Stimulated activated CD4-positive, alpha-beta T cell treated with anti-CD3 and anti-CD28 coated beads, Interleukin-15, amount 100 ng/mL, for 24 hours (primary cell): ENCODE data around the gene PPT1.
A peak's percentile ranks its signal among the peaks of the same experiment; 100 is the strongest.
"Not testable (repeated sequence)": the region's sequence is repeated elsewhere in the genome, so short reads cannot be mapped to it uniquely, and the experiment has no call there.

Experiments
- DNase-seq: peaks from one replicate; pipeline ENCODE4 v3.0.0-alpha.2; 2020

PPT1 gene

DNA sequence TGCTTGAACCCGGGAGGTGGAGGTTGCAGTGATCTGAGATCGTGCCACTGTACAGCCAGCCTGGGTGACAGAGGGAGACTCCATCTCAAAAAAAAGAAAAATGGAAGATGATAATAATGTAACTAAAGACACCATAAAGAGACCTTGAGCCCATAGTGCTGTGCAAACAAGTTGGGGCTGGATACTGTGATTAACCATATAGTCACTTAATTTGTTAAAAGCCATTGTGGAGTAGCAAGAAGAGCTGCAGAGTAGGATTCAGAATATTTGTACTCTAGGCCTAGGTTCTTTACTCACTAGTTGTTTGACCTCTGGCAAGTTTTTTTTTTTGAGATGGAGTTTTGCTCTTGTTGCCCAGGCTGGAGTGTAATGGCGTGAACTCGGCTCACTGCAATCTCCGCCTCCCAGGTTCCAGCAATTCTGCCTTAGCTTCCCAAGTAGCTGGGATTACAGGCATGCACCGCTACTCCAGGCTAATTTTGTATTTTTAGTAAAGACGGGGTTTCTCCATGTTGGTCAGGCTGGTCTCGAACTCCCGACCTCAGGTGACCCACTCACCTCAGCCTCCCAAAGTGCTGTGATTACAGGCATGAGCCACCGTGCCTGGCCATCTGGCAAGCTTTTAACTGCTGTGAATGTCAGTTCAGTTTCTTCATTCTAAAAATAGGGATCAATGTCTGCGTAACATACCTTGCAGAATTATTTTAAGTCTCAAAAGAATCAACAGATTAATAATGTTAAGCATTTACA is 43.7 kb downstream of the PPT1 start:
- DNase-seq = no peak

DNA sequence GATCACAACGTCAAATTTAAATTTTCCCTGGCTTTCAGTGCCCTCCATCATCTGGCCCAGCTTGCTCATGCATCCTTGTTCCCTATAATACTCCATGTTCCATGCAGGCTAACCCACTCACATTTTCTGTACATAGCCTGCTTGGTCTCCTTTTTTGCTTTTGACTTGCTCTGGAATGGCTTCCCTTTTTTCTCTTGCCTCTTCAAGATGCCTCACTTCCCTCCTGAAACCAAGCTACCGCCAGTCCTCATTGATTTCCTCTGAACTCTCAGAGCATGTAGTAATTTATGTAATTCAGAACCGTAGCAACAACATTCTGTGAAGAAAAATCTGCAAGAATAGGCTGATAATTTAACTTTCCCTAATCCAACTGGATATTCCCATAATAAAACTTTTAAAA is 46.2 kb downstream of the PPT1 start:
- no peak for DNase-seq

DNA sequence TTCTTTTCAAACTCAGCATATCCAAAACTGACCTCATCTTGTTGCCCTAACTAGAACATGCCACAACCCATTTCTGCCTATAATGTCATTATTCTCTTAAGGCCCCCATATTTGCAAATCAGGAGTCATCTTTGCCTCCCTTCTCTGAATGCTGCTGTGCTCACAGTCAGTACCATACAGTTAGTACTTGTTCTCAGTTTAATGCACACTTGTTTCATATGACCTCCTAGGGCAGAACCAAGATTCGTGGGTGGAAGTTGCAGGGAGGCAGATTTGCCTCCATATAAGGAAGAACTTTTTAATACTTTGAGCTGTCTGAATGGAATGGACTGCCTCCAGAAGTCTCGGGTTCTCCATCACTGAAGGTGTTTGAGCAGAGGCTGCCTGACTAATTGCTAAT is 47.3 kb downstream of the PPT1 start:
- DNase-seq = peak; percentile 40

DNA sequence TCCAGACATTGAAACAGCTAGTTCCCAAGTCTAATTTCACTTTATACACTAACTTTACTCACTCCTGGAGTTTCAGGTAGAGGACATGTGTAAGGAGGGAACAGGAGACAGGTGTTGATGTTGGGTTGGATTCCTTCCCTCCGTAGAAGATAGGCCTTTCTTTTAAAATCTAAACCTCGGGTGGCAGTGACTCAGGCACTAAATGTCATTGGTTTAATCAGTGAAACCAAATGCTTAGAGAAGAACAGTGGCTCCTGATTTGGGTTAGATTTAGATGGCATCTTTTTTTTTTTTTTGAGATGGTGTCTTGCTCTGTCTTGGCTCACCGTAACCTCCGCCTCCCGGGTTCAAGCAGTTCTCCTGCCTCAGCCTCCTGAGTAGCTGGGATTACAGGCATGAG is 49.3 kb downstream of the PPT1 start:
- DNase-seq = no peak

DNA sequence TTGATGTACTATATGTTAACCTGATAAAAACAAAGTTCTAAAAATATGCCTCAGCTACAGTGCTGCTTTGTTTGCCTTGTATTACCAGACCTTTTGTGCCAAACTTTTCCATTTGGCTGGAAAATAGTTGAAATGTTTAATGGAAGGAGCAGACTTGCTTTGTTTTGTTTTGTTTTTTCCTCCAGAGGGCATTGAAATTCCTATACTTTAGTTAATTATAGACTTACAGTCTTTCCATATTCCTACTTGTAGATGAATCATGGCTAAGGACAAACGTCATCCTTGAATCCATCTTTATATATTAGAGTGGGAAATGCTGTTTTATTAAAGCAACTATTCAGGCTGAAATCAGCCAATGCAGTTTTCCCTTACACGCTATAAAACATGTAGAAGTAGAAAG is 49.8 kb downstream of the PPT1 start:
- DNase-seq = no peak

DNA sequence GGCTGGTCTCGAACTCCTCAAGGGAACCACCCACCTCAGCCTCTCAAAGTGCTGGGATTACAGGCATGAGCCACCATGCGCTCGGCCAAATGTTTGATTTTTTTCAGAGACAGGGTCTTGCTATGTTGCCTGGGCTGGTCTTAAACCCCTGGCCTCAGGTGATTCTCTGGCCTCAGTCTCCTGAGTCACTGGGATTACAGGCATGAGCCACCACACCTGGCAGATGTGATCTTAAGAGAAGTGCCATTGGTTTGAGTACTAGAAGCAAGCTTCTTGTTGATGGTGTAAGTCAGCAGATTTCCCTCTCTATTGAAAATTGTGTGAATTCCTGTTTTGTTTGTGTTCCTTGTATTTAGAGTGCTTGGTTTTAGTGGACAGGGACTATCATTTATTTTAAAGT is 51.3 kb downstream of the PPT1 start:
- no peak for DNase-seq

DNA sequence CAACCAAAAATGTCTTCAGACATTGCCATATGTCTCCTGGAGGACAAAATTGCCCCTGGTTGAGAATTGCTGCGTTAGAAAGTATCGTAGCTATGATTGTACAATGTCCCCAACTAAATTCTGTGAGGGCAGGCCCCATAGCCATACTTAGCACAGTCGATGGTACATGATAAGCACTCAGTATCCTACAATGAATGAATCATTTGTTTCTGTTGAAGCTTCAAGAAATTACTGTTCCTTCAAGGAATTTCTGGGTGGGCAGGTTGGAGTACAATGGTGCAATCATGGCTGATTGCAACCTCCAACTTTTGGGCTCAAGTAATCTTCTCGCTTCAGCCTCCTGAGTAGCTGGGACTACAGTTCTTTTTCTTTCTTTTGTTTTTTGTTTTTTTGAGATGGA is 51.9 kb downstream of the PPT1 start:
- no peak for DNase-seq

DNA sequence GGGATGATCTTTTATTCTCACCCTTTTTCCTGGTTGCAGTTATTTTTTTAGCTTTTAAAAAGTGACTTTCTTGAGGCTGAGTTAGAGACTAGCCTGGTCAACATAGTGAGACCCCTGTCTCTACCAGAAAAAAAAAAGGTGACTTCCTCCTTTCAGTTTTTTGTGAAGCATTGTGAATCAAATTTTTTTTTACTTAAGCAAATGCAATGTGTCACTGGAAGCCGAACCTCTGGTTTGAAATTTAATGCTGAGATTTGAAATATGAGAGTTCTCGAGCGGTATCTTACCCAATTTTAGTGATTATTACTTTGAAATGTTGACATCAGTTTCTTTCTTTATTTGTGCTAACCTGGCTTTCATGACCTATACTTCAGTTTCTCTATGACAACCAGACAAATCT is 52.9 kb downstream of the PPT1 start:
- no peak for DNase-seq

DNA sequence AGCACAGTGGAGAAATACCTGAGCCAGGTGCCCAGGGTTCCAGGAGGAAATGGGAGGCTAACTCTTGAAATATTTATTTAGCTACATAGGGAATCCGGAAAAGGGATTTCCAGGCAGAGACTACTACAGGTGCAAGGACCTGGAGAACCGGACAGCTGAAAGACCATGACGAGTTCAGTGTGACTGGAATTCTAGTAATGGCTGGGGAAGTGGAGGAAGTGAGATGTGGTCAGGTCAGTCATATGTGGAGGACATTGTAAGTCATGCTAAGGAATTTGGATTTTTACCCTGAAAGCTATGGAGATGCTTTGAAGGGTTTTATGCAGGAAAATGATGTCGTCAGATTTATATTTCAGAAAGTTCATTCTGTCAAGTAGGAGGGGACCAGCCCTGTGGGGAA is 54.7 kb downstream of the PPT1 start:
- no peak for DNase-seq

DNA sequence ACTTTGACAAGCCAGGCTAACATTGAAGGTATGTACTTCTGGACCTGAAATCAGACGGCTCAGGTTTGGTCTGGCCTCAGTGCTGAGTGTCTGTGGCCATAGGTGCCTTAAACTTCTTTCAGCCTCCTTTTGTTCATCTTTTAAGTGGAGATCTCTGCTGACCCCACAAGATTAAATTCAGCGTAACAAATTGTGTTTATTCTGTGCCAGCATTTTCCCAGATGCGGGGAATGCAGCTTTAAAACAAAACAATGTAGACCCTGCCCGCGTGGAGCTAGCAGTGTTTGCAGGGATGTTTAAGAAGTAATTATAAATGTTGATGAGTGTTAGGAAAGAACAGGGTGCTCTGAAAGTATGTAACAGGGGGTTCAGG is 55.6 kb downstream of the PPT1 start:
- no peak for DNase-seq

DNA sequence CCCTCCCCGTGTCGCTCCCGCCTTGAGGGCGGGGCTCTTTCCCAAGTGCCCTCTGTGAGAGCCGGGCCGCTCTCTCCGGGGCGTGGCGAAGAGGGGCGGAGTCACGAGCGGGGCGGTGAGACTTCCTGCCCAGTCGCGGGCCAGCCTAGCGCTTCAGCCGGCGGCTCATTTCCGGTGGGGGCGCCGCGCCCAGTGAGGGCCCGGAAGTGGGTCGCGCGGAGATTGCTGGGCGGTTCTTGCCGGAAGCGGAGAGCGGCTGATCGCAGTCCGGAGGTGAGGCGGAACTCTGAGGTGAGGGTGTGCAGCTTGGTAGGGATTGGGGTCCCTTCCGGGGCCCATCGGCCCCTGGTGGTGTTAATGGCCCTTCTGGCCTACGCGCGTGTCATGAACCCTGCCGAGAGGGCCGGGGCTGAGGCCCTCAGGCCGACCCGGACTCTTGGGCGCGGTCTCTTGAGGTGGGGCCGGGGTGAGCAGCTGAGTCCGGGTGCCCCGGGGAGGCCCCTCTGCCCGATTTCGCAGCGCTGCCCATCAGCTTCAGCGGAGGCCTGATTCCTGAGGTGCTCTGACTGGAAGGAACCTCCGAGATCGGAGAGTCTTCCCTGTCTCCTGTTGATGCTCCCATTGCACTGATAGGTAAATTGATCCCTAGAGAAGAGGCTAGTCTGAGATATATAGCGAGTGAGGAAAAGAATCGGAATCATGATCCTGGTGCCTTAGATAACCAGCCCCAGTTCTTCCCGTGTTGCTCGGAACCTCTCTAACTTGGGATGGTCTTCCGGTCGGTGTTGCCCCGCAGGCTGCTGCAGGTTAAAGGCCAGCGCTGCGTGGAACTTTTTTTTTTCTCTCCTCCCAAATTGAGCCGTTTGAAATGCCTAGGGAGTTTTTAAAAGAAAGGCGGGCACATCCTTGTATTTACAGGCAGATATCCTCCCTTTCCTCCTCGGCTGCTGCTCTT is 56.3 kb downstream of the PPT1 start, which contains the start of gene CAP1:
Gene CAP1 (plus strand): TSS at position 219 of the 955 bp plus-strand sequence. CDS start 18,618 bp downstream, outside the sequence.
- peak; percentile 100 for DNase-seq

DNA sequence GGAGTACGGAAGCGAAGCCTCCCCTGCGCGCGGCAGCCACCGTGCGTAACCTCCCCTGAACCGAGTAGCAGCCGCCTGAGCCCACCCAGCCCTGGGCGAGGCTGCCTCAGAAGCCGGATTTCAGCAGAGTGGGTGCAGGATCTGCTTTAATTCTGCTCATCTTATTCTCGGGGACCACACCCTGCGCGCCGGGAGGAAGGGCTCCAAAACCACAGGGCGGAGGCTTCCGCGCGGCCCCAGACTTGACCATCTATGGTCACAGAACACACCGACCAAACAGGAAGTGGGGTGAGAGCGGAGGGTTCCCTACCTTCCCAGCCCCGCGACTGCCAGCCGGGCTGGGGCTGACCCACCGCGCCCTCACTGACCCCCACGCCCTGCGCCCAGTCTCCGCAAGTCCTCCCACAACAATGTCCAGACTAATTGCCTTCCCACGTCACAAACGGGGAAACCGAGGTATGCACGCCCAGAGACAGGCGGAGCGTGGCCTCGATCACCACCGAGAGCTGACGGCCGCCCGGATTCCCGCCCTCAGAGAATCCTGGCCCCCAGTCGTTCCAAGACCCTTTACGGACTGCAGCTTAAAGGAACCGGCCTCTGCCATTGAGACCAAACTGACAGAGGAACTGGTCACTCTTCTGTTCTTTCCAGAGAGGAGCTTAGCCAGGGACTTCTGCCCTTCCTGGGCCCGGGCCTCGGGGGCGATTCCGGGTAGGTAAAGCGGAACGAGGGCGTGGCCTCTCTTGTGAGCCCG is 57.1 kb downstream of the PPT1 start:
- DNase-seq = peak; percentile 88

DNA sequence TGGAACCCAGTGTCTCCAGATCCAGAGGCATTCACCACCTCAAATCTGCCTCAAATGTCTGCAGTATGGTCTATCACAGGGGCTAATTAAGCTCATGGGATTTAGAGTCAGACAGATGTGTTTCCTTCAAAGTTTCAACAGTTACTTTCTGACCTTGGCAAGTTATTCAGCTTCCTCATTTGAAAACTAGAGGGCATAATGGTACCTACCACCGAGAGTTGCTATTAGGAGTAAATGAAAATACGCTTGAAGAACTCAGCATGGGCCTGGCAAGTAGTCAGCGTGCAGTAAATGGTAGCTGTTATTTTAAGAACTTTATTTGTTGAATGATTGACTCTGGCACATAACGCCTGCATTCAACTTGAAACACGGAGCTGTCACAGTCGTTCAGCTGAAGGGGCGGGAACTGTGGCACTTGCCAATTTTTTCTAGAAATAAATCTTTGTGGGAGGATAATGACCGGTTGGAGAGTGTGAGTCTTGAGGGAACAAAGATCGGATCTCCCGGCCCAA is 57.8 kb downstream of the PPT1 start:
- DNase-seq = no peak

DNA sequence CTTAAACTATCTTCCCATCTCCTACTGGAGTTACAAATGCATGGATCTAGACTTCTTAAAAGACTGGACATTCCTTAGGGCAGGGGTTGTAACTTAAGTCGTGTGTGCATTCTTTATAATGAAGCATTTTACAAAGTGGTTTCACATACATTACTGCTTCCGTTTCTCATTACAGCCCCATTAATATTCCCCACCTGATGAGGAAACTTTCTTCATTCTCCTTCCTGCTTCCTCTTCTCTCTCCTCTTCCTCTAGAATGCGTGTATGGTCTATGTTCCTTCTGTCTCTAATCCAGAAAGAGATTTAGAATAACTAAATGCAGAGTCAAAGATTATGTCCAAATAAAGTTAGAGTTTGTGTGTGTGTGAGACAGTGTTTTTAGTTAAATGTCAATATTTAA is 58.4 kb downstream of the PPT1 start:
- no peak for DNase-seq

DNA sequence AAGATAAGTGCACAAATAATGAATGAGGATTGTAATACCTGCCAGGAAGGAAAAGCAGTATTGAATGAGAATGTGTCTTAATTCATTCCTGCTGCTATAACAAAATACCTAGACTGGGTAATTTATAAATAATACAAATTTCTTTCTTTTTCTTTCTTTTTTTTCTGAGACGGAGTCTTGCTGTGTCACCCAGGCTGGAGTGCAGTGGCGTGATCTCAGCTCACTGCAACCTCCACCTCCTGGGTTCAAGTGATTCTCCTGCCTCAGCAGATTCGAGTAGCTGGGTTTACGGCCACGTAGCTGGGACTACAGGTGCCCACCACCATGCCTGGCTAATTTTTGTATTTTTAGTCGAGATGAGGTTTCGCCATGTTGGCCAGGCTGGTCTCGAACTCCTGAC is 59.8 kb downstream of the PPT1 start:
- DNase-seq = not testable (repeated sequence)

DNA sequence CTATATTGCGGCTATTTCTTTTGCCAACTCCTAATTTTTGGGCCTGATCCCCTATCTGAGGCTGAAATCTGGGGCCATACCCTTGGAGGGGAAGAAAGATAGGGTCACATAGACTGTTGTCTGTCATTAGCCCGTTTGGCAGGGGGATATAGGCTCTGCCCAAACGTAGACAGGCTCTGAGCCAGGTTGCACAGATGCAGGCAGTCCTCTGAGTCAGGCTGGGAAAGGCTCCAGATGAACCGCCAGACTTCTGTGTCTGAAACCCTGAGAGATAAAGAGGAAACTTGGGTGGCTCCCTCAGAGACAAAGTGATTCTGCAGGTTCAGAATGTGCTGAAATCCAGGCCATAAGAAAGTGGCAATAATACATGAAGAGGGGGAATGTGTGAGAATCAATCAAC is 60.5 kb downstream of the PPT1 start:
- no peak for DNase-seq

DNA sequence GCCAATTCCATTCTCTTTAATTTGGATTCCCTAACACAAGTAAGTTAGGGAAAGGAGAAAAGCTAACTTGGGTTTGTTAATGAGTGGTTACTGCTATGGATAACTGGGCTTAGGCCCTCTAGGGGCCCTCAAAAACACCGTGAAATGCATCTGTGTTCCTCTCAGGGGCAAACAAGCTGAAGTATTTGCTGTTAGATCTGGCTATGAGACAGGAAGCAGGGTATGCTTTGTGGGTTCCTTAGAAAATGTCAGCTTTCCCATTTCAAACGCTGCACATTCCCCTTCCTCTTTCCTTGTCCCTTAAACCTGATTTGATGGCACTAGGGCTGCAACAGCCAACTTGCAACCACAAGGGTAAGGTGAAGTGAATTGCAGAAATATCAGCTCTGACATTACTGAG is 62.2 kb downstream of the PPT1 start:
- DNase-seq = no peak

DNA sequence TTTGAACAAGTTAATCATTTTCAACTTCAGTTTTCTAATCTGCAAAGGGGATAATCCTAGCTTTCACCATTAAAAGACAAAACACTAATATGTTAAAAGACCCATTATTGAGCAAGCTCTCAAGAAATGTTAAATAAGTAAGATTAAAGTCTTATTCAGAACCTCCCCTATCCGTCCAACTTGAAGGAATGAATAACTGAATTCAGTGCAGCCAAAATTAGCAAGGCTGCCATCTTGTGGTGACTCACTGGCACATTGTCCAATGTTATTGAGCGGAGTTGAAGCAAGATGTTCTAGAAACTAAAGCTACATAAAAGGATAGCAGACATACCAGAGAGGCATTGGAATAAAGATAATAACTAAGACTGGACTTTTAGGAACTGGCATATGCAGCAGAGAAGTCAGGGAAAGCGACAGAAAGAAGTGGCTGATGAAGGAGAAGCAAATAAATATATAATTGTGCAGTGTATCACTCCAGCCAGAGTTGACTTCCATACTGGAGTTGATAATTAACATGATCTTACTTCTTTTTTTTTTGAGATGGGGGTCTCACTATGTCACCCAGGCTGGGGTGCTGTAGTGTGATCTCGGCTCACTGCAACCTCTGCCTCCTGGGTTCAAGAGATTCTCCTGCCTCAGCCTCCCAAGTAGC is 64.7 kb downstream of the PPT1 start:
- peak; percentile 54 for DNase-seq

DNA sequence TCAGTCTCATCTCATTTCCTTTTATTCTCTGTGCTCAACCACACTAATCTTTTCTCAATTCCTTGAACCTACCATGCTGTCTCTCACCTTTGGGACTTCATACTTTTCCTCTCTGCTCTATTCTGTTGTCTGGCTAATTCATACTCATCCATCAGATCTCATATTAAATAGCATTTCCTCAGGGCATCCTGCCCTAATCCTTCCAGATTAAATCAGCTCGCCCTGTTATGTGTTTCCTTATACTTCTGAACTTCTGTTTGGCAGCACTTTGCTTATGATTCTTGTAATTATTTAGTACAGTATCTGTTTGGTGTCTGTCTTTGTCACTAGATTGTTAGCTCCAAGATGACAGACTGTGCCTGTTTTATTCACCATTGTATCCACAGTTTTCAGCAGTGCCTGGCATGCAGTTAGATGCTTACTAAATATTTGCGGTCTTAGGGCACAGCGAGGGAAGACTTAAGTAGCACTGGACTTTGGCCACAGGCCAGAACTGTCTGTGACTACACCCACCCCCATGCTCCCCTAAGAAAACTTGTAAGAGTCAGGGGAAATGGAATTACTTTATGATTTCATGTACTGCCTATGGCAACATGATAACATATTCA is 66.4 kb downstream of the PPT1 start:
- no peak for DNase-seq

DNA sequence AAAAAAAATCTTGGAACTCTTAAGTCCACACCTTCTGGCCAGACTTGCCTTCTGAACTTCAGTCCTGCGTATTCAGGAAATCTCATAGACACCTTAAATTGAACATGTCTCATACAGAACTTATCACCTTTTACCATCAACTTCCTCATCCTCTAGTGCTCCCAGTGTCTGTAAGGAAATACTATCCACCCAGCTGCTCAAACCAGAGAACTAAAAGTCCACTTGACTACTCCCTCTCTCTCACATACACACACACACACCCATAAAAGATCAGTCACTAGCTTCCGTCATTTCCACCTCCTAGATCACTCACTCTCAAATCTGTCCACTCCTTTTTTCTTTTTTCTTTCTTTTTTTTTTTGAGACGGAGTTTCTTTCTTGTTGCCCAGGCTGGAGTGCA is 67.4 kb downstream of the PPT1 start:
- no peak for DNase-seq

DNA sequence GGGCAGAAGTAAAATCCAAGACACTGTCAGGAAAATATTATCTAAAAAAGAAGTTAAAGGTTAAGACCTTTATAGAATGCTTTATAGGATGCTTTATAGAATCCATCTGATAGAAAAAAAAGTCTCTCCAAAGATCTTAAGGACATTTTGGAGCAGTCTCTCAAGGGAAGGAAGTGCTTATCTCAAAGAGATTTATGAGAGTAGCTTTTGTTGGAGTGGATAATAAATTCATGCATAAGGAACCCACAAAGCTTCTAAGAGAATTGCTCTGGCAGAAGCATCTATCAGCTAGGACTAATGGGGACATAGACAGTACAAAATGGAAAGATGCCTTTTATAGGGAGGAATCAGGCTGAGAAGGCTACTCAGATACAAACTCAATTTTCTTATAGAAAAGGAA is 69.4 kb downstream of the PPT1 start:
- no peak for DNase-seq

DNA sequence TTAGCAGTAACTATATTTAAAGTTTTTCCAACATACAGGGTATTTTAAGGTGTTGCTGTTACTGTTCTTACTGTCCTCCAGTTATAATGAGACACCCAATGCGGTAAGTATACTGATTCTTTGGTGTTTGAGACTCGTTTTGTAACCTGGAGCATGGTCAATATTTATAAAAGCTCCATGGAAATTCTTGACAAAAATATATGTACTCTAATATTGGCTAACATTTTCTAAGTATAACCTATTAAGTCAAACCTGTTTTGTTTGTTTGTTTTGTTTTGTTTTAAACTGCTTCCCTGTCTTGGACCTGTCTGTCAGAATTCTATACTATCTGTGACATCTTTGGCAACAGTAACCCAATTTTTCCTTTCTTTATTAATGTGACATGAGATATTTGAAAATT is 72.4 kb downstream of the PPT1 start:
- DNase-seq = no peak
